AG04449 (cell line): Measurements from ENCODE around the gene ATXN10.

Source experiments
- CTCF ChIA-PET: fragments of 350-600 bp; formaldehyde crosslinking; extraction: SDS; loops from one replicate; lab custom pipeline; 2021; ENCODE audit warnings: antibody characterized with exemption; lab: Yijun Ruan, JAX
- POLR2A ChIA-PET: fragments of 400-600, 350-600 bp; formaldehyde crosslinking; extraction: SDS; loops from one replicate; lab custom pipeline; 2020; ENCODE audit warnings: antibody characterized with exemption, inconsistent platforms; lab: Yijun Ruan, JAX
- DNase-seq: peaks from one replicate; pipeline ENCODE4 v3.0.0-alpha.2; 2010; ENCODE audit warnings: low read depth, low spot score
- H3K4me3 ChIP-seq: 2 replicates; pipeline ENCODE4 v1.5.1; 2011; ENCODE audit warnings: low read depth, mild to moderate bottlenecking, control low read depth, low read length
- CTCF ChIP-seq: IDR thresholded peaks from one replicate; pipeline ENCODE4 v1.5.1; 2011; ENCODE audit warnings: mild to moderate bottlenecking, moderate library complexity, low read length, control low read depth, inconsistent platforms; ENCODE audit not compliant: insufficient read depth; ENCODE audit errors: missing control alignments

Gene ATXN10

DNA sequence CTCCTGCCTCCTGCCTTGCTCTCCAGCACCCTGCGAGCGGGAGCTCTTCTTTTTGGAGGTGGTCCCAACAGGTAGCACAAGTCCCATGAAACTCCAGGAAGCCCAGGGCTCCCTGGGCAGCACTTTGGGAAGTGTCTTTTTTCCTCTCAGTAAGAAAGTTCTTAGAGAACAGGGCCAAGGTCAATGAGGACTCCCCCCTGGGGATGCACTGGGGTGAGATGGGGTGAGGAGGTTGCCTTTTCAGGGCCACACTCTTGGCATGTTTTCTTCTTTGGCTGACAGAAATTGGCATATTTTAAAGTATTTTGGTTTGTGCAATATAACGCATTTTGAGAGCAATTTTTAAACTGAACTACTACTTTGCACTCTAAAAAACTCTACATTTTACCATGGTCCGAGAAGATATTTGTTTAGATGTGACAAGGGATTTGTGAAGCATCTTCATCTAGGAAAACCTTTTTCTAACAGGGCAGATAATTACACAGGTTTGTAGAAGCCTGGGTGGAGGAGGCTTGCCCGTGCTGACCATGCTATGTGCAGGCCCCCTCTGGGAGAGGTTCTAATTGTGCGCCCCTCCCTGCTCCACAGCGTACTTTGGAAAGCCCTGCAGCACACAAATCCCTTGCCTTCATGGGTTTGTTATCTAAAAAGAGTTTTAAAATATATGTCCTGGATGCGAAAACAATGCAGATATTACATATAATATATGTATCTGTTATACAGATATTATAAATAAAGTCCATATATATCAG lies 165.0 kb downstream of the ATXN10 start:
- no peak for DNase-seq
- CTCF ChIA-PET = no interaction called here
- POLR2A ChIA-PET = no interaction called here
- H3K4me3 ChIP-seq = no peak overlapping the region
- no peak for TF ChIP-seq CTCF

DNA sequence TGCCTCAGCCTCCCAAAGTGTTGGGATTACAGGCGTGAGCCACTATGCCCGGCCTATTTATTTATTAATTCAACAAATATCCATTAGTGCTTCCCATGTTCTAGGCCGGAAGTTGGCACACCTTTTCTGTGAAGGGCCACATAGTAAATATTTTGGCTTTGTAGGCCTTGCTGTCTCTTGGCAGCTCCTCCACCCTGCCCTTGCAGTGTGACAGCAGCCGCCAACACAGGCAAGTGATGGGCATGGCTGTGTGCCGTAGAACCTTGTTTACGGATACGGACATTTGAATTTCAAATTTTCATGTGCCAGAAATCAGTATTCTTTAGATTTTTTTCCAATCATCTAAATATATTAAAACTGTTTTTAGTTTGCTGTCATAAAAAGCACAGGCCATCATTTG lies 165.9 kb downstream of the ATXN10 start:
- CTCF ChIA-PET = interaction anchor here (1.0 kb wide), 1 partner anchor 27 kb away, joined by 4 read pairs; no protein-coding TSS in a partner anchor
- no peak for TF ChIP-seq CTCF
- POLR2A ChIA-PET = no interaction called here
- DNase-seq = no peak
- no peak overlapping the region for H3K4me3 ChIP-seq

GRCh38 chr22:45838305-45838887 lies 166.8 kb downstream of the ATXN10 start:
- POLR2A ChIA-PET = no interaction called here
- no peak overlapping the region for H3K4me3 ChIP-seq
- no peak for DNase-seq
- TF ChIP-seq CTCF = no peak
- CTCF ChIA-PET = interaction anchor here (1.0 kb wide), 1 partner anchor 26 kb away, joined by 4 read pairs; no protein-coding TSS in a partner anchor

DNA sequence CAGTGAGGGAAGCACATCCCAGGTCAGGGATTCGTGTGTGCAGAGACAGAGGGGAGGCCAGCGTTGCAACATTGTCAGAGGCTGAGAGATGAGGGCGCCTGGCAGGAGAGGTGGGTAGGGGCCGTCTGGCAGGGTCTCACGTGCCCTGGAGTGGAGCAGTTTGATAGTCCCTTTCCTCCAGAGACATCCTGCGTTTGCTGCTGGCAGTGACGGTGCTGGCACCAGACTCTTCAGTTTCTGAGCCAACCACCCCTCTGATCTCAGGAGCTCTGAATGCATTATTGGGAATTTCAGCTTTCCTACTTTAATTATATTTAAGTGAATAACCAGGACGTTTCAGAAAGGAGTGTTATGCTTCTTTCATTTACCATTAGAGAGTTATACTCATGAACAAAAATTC lies 168.8 kb downstream of the ATXN10 start:
- ChIA-PET CTCF (interaction anchor here (1.4 to 1.5 kb wide), 2 partner anchors 9 to 24 kb away, joined by 3 to 4 read pairs; no protein-coding TSS in a partner anchor), POLR2A (no interaction called here)
- no peak overlapping the region for H3K4me3 ChIP-seq
- no peak for DNase-seq
- no peak for TF ChIP-seq CTCF

- DNase-seq = peak; percentile 44
- CTCF ChIA-PET = interaction anchor here (0.6 to 2.2 kb wide), 6 partner anchors 11 to 196 kb away, joined by 3 to 9 read pairs (median 4); no protein-coding TSS in a partner anchor
- POLR2A ChIA-PET = no interaction called here
- H3K4me3 ChIP-seq = no peak overlapping the region
- no peak for TF ChIP-seq CTCF
These were observed 170.8 kb downstream of the ATXN10 start for GRCh38 chr22:45842291-45842991.

- CTCF ChIA-PET = interaction anchor here (0.6 to 3.7 kb wide), 5 partner anchors 11 to 265 kb away, joined by 4 to 32 read pairs (median 9); no protein-coding TSS in a partner anchor
- H3K4me3 ChIP-seq = no peak overlapping the region
These were observed 171.4 kb downstream of the ATXN10 start for GRCh38 chr22:45843031-45843430.

More at GRCh38 chr22:45843031-45843430, 171.4 kb downstream of the ATXN10 start:
- POLR2A ChIA-PET = no interaction called here
- no peak for DNase-seq
- no peak for TF ChIP-seq CTCF
